Measurements from ENCODE around the gene NT5C3A. TPM values are rescaled to one million over a fixed set of nuclear protein-coding genes. Genes with fewer than 3 reads are reported as not detected.

Gene NT5C3A
- total and polyA plus RNA-seq, 8 donors, result 1.2 to 98.0 (median 20.4) TPM

DNA sequence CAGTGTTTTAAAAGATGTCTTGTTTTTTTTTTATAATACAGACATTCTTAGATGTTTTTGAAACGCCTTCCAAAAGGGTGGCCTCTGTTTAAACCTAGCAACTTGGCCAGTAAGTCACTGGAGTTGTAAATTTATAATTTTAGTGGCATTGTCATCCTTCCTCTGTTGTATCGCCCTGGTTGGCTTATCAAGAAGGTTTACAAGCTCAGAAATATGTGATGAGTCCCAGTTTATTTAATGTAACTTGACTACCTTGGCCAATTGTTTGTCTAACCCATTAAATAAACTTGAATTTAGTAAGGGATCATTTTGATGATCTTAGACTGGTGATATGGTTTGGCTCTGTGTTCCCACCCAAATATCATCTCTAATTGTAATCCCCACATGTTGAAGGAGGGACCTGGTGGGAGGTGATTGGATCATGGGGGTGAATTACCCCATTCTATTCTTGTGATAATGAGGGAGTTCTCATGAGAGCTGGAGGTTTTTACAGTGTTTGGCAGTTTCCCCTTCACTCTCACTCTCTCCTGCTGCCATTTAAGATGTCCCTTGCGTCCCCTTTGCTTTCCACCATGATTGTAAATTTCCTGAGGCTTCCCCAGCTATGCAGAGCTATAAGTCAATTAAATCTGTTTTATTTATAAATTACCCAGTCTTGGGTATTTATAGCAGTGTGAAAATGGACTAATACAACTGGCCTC is 13.4 kb upstream of the NT5C3A start:
- Histone ChIP-seq H3K9me3 (peaks cover 0 to 3% (median 0%) of the 10 kb centered on the region in 4 donors), H3K4me3 (no peak overlapping the region), H3K4me1 (no peaks in the 10 kb centered on the region), H3K27ac (no peak overlapping the region), H3K27me3 (no peaks in the 10 kb centered on the region), H3K36me3 (no peaks in the 10 kb centered on the region)
- 69 to 83% (median 75%) methylated on average over 3 of the region's 3 CpGs for WGBS, 5 donors
- DNase-seq, result no peak
- TF ChIP-seq, protein P1, sequence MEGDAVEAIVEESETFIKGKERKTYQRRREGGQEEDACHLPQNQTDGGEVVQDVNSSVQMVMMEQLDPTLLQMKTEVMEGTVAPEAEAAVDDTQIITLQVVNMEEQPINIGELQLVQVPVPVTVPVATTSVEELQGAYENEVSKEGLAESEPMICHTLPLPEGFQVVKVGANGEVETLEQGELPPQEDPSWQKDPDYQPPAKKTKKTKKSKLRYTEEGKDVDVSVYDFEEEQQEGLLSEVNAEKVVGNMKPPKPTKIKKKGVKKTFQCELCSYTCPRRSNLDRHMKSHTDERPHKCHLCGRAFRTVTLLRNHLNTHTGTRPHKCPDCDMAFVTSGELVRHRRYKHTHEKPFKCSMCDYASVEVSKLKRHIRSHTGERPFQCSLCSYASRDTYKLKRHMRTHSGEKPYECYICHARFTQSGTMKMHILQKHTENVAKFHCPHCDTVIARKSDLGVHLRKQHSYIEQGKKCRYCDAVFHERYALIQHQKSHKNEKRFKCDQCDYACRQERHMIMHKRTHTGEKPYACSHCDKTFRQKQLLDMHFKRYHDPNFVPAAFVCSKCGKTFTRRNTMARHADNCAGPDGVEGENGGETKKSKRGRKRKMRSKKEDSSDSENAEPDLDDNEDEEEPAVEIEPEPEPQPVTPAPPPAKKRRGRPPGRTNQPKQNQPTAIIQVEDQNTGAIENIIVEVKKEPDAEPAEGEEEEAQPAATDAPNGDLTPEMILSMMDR (IDR thresholded peaks at IDR 0.05), result no peak
- TF ChIP-seq POLR2A (IDR thresholded peaks at IDR 0.05) (no peak), EP300 (IDR thresholded peaks at IDR 0.05) (no peak), POLR2AphosphoS5 (IDR thresholded peaks at IDR 0.05) (no peak)
- intact Hi-C loops (cut with DNase I; ENCODE audit: low total_unique reads), result no loop called here

DNA sequence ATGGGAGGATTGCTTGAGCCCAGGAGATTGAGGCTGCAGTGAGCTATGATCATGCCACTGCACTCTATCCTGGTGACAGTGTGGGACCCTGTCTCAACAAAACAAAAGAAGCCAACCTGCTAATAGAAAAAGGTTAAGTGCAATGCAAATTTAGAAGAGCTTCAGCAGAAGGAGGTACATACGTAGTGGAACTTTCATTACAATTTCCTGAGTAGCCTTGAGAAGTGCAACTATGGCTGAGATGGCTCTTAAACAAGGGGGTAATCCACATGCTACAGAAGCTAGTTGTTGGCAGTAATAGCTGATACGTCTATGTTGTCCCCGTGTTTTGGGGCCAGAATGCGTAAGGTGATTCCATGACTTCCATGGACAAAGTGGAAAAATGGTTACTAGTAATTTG is 10.7 kb upstream of the NT5C3A start:
- no peaks in the 10 kb centered on the region for H3K4me1 ChIP-seq
- no peak overlapping the region for H3K27ac ChIP-seq
- intact Hi-C loops (cut with DNase I; ENCODE audit: low total_unique reads), result no loop called here
- no peak for DNase-seq
- H3K27me3 ChIP-seq, result no peaks in the 10 kb centered on the region
- no peaks in the 10 kb centered on the region for H3K36me3 ChIP-seq
- TF ChIP-seq EP300 (IDR thresholded peaks at IDR 0.05) (no peak), POLR2AphosphoS5 (IDR thresholded peaks at IDR 0.05) (no peak), POLR2A (IDR thresholded peaks at IDR 0.05) (no peak)
- TF ChIP-seq, protein P1 (IDR thresholded peaks at IDR 0.05), result no peak
- H3K9me3 ChIP-seq, result peaks cover 7 to 16% (median 11%) of the 10 kb centered on the region in 4 donors
- WGBS, 5 donors, result 86 to 95% (median 92%) methylated on average over 4 of the region's 4 CpGs
- H3K4me3 ChIP-seq, result no peak overlapping the region

DNA sequence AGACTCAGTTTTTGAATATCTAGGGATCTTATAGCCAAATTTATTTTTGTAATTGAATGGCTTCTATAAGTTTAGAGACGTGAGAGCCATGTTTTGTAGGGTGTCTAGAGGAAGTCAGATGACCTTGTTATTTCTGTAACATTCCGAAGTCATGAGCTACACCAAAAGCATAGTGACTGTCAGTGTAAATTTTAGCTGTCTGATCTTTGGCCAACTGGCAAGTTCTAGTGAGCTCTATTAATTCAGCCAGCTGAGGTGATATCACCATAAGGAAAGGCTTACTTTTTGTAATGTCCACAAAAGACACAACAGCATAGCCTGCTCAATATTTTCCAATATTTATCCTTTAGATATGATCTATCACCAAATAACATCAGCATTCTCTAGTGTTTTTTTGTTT is 9.9 kb upstream of the NT5C3A start:
- DNase-seq, result peak in 1 of 2 donors; percentile 63
- no peak overlapping the region for H3K4me3 ChIP-seq
- intact Hi-C loops (cut with DNase I; ENCODE audit: low total_unique reads), result no loop called here
- TF ChIP-seq, protein P1 (IDR thresholded peaks at IDR 0.05), result no peak
- TF ChIP-seq POLR2A (IDR thresholded peaks at IDR 0.05), result no peak
- TF ChIP-seq POLR2AphosphoS5 (IDR thresholded peaks at IDR 0.05), result no peak
- TF ChIP-seq EP300 (IDR thresholded peaks at IDR 0.05), result no peak
- H3K9me3 ChIP-seq, result peaks cover 7 to 16% (median 11%) of the 10 kb centered on the region in 4 donors
- H3K36me3 ChIP-seq, result no peaks in the 10 kb centered on the region
- 56 to 75% (median 70%) methylated on average over 2 of the region's 2 CpGs for WGBS, 5 donors
- no peaks in the 10 kb centered on the region for H3K4me1 ChIP-seq
- H3K27ac ChIP-seq, result no peak overlapping the region
- no peaks in the 10 kb centered on the region for H3K27me3 ChIP-seq

DNA sequence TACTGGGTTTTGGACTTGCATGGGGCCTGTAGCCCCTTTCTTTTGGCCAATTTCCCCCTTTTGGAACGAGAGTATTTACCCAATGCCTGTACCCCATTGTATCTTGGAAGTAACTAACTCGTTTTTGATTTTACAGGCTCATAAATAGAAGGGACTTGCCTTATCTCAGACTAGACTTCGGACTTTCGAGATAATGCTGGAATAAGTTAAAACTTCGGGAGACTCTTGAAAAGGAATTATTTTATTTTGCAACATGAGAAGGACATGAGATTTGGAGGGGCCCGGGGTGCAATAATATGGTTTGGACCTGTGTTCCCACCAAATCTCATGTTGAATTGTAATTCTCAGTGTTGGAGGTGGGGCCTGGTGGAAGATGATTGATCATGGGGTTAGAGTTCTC is 8.3 kb upstream of the NT5C3A start:
- no peaks in the 10 kb centered on the region for H3K36me3 ChIP-seq
- H3K9me3 ChIP-seq, result peaks cover 7 to 21% (median 13%) of the 10 kb centered on the region in 4 donors
- H3K27me3 ChIP-seq, result no peaks in the 10 kb centered on the region
- no peaks in the 10 kb centered on the region for H3K4me1 ChIP-seq
- 26 to 77% (median 60%) methylated on average over 6 of the region's 6 CpGs for WGBS, 5 donors
- H3K4me3 ChIP-seq, result no peak overlapping the region
- no peak for DNase-seq
- intact Hi-C loops (cut with DNase I; ENCODE audit: low total_unique reads), result no loop called here
- TF ChIP-seq POLR2A (IDR thresholded peaks at IDR 0.05), result no peak
- no peak for TF ChIP-seq POLR2AphosphoS5 (IDR thresholded peaks at IDR 0.05)
- no peak for TF ChIP-seq EP300 (IDR thresholded peaks at IDR 0.05)
- TF ChIP-seq, protein P1 (IDR thresholded peaks at IDR 0.05), result no peak
- no peak overlapping the region for H3K27ac ChIP-seq

Measured in stomach (tissue), 9 donors.